ENCODE measurements around the gene CRYGD. TPM values are rescaled to one million over a fixed set of nuclear protein-coding genes. Genes with fewer than 3 reads are reported as not detected.

CRYGD gene
- total RNA-seq, 1 donor from 2014 or later, result not detected

- TF ChIP-seq EZH2 (IDR thresholded peaks at IDR 0.05; ENCODE audit: insufficient read depth, low read length) (no peak), CTCF (IDR thresholded peaks at IDR 0.05; ENCODE audit: insufficient read depth, low read depth, low read length) (no peak)
- no peak overlapping the region for H3K27ac ChIP-seq (ENCODE audit: low read depth, low read length)
- no peak overlapping the region for H2AFZ ChIP-seq (ENCODE audit: low read depth, low read length)
- Mint-ChIP-seq H3K4me1 (ENCODE audit: low read depth, unreplicated experiment) (no peaks in the 10 kb centered on the region), H3K9me3 (ENCODE audit: unreplicated experiment) (peaks cover 5% of the 10 kb centered on the region), H3K36me3 (ENCODE audit: low read depth, unreplicated experiment) (no peaks in the 10 kb centered on the region), H3K27me3 (ENCODE audit: low read depth, unreplicated experiment) (no peaks in the 10 kb centered on the region), H3K27ac (ENCODE audit: unreplicated experiment) (no peak overlapping the region), H3K4me3 (ENCODE audit: unreplicated experiment) (no peak overlapping the region)
- no peaks in the 10 kb centered on the region for H3K36me3 ChIP-seq (ENCODE audit: insufficient read depth, low read length)
- H3K4me1 ChIP-seq (ENCODE audit: insufficient read depth, low read length), result no peaks in the 10 kb centered on the region
- DNase-seq (ENCODE audit: low read depth), result no peak
- no peak for FAIRE-seq
- H3K79me2 ChIP-seq (ENCODE audit: insufficient read depth, low read length), result no peaks in the 10 kb centered on the region
- H4K20me1 ChIP-seq (ENCODE audit: insufficient read depth, low read length), result no peaks in the 10 kb centered on the region
- H3K27me3 ChIP-seq (ENCODE audit: insufficient read depth, low read length), result no peaks in the 10 kb centered on the region
- H3K4me3 ChIP-seq (ENCODE audit: insufficient read depth, low read depth, low read length), result no peak overlapping the region
- no peak overlapping the region for H3K9ac ChIP-seq (ENCODE audit: low read length)
- no peaks in the 10 kb centered on the region for H3K9me3 ChIP-seq (ENCODE audit: insufficient read depth, low read depth, low read length)
- no peak overlapping the region for H3K4me2 ChIP-seq (ENCODE audit: low read length)
Measured at GRCh38 chr2:208150956-208151355, 26.6 kb upstream of the CRYGD start.

- Mint-ChIP-seq H3K36me3 (ENCODE audit: low read depth, unreplicated experiment) (no peaks in the 10 kb centered on the region), H3K27ac (ENCODE audit: unreplicated experiment) (no peak overlapping the region), H3K27me3 (ENCODE audit: low read depth, unreplicated experiment) (no peaks in the 10 kb centered on the region), H3K4me3 (ENCODE audit: unreplicated experiment) (no peak overlapping the region), H3K4me1 (ENCODE audit: low read depth, unreplicated experiment) (no peaks in the 10 kb centered on the region), H3K9me3 (ENCODE audit: unreplicated experiment) (peaks cover 3% of the 10 kb centered on the region)
- Histone ChIP-seq H3K79me2 (ENCODE audit: insufficient read depth, low read length) (no peaks in the 10 kb centered on the region), H3K4me2 (ENCODE audit: low read length) (no peak overlapping the region), H3K9me3 (ENCODE audit: insufficient read depth, low read depth, low read length) (no peaks in the 10 kb centered on the region), H3K4me1 (ENCODE audit: insufficient read depth, low read length) (no peaks in the 10 kb centered on the region), H3K4me3 (ENCODE audit: insufficient read depth, low read depth, low read length) (no peak overlapping the region), H3K27ac (ENCODE audit: low read depth, low read length) (no peak overlapping the region), H3K36me3 (ENCODE audit: insufficient read depth, low read length) (no peaks in the 10 kb centered on the region), H2AFZ (ENCODE audit: low read depth, low read length) (no peak overlapping the region), H3K9ac (ENCODE audit: low read length) (no peak overlapping the region), H3K27me3 (ENCODE audit: insufficient read depth, low read length) (no peaks in the 10 kb centered on the region), H4K20me1 (ENCODE audit: insufficient read depth, low read length) (no peaks in the 10 kb centered on the region)
- DNase-seq (ENCODE audit: low read depth) (no peak), FAIRE-seq (no peak)
- TF ChIP-seq CTCF (IDR thresholded peaks at IDR 0.05; ENCODE audit: insufficient read depth, low read depth, low read length) (no peak), EZH2 (IDR thresholded peaks at IDR 0.05; ENCODE audit: insufficient read depth, low read length) (no peak)
Measured at GRCh38 chr2:208150094-208150493, 25.8 kb upstream of the CRYGD start.

GRCh38 chr2:208148803-208149202, 24.5 kb upstream of the CRYGD start:
- H3K79me2 ChIP-seq (ENCODE audit: insufficient read depth, low read length), result no peaks in the 10 kb centered on the region
- no peak for DNase-seq (ENCODE audit: low read depth)
- no peaks in the 10 kb centered on the region for H3K27me3 Mint-ChIP-seq (ENCODE audit: low read depth, unreplicated experiment)
- no peaks in the 10 kb centered on the region for H3K9me3 ChIP-seq (ENCODE audit: insufficient read depth, low read depth, low read length)
- H3K9me3 Mint-ChIP-seq (ENCODE audit: unreplicated experiment), result peaks cover 5% of the 10 kb centered on the region
- H3K4me1 ChIP-seq (ENCODE audit: insufficient read depth, low read length), result no peaks in the 10 kb centered on the region
- H3K27me3 ChIP-seq (ENCODE audit: insufficient read depth, low read length), result no peaks in the 10 kb centered on the region
- H3K4me3 ChIP-seq (ENCODE audit: insufficient read depth, low read depth, low read length), result no peak overlapping the region
- H3K4me1 Mint-ChIP-seq (ENCODE audit: low read depth, unreplicated experiment), result no peaks in the 10 kb centered on the region
- no peak overlapping the region for H3K27ac ChIP-seq (ENCODE audit: low read depth, low read length)
- H3K4me3 Mint-ChIP-seq (ENCODE audit: unreplicated experiment), result no peak overlapping the region
- TF ChIP-seq CTCF (IDR thresholded peaks at IDR 0.05; ENCODE audit: insufficient read depth, low read depth, low read length), result peak; percentile 9
- no peak for TF ChIP-seq EZH2 (IDR thresholded peaks at IDR 0.05; ENCODE audit: insufficient read depth, low read length)
- H4K20me1 ChIP-seq (ENCODE audit: insufficient read depth, low read length), result no peaks in the 10 kb centered on the region
- FAIRE-seq, result no peak
- H3K36me3 ChIP-seq (ENCODE audit: insufficient read depth, low read length), result no peaks in the 10 kb centered on the region
- H3K4me2 ChIP-seq (ENCODE audit: low read length), result no peak overlapping the region
- no peak overlapping the region for H3K9ac ChIP-seq (ENCODE audit: low read length)
- no peaks in the 10 kb centered on the region for H3K36me3 Mint-ChIP-seq (ENCODE audit: low read depth, unreplicated experiment)
- H3K27ac Mint-ChIP-seq (ENCODE audit: unreplicated experiment), result no peak overlapping the region
- no peak overlapping the region for H2AFZ ChIP-seq (ENCODE audit: low read depth, low read length)

Measured in astrocyte (in vitro differentiated cells and primary cell).